ENCODE measurements around the gene DCST2.

DCST2 gene

GRCh38 chr1:155049651-155050559 is 16.3 kb upstream of the DCST2 start:
- DNase-seq (ENCODE audit: low read depth), result no peak

- no peak for DNase-seq (ENCODE audit: low read depth)
These were observed 15.1 kb upstream of the DCST2 start for GRCh38 chr1:155048449-155049334.

- DNase-seq (ENCODE audit: low read depth), result peak; percentile 67
These were observed 11.5 kb upstream of the DCST2 start for GRCh38 chr1:155044812-155045657.

- DNase-seq (ENCODE audit: low read depth), result no peak
These were observed 10.8 kb upstream of the DCST2 start for GRCh38 chr1:155044365-155044764.

GRCh38 chr1:155043793-155044192 is 10.2 kb upstream of the DCST2 start:
- DNase-seq (ENCODE audit: low read depth), result no peak

GRCh38 chr1:155043301-155043702 is 9.7 kb upstream of the DCST2 start:
- no peak for DNase-seq (ENCODE audit: low read depth)

GRCh38 chr1:155042789-155043188 is 9.2 kb upstream of the DCST2 start:
- DNase-seq (ENCODE audit: low read depth), result no peak

- no peak for DNase-seq (ENCODE audit: low read depth)
These were observed 6.9 kb upstream of the DCST2 start for GRCh38 chr1:155040358-155041093.

GRCh38 chr1:155039308-155039669 is 5.7 kb upstream of the DCST2 start:
- no peak for DNase-seq (ENCODE audit: low read depth)

GRCh38 chr1:155038602-155039307 is 5.2 kb upstream of the DCST2 start:
- no peak for DNase-seq (ENCODE audit: low read depth)

- no peak for DNase-seq (ENCODE audit: low read depth)
These were observed 4.4 kb upstream of the DCST2 start for GRCh38 chr1:155037851-155038441.

- no peak for DNase-seq (ENCODE audit: low read depth)
These were observed 3.5 kb upstream of the DCST2 start for GRCh38 chr1:155037043-155037442.

- DNase-seq (ENCODE audit: low read depth), result no peak
These were observed 2.4 kb upstream of the DCST2 start for GRCh38 chr1:155035936-155036335.

GRCh38 chr1:155034318-155035208 is 982 bp upstream of the DCST2 start:
- no peak for DNase-seq (ENCODE audit: low read depth)

GRCh38 chr1:155032886-155033285 is 695 bp downstream of the DCST2 start:
- DNase-seq (ENCODE audit: low read depth), result no peak

- no peak for DNase-seq (ENCODE audit: low read depth)
These were observed 2.7 kb downstream of the DCST2 start for GRCh38 chr1:155030899-155031298.

- DNase-seq (ENCODE audit: low read depth), result no peak
These were observed 3.3 kb downstream of the DCST2 start for GRCh38 chr1:155030243-155030795.

GRCh38 chr1:155029513-155030242 is 3.9 kb downstream of the DCST2 start:
- DNase-seq (ENCODE audit: low read depth), result no peak
